HG03135 (cell line): ENCODE measurements around the gene EFCAB8.
"Not testable (repeated sequence)": the region's sequence is repeated elsewhere in the genome, so short reads cannot be mapped to it uniquely, and the experiment has no call there.

ENCODE experiments used
- ATAC-seq: cut with Tn5 transposase; IDR thresholded peaks from one replicate; pipeline ENCODE4 v1.9.1; 2021; ENCODE audit warnings: mild to moderate bottlenecking, moderate library complexity; ENCODE audit not compliant: unreplicated experiment

Gene EFCAB8

GRCh38 chr20:32969356-32970114, 110.8 kb downstream of the EFCAB8 start:
- ATAC-seq = no peak

- no peak for ATAC-seq
Observed at GRCh38 chr20:32970115-32970972, 111.6 kb downstream of the EFCAB8 start.

- no peak for ATAC-seq
Observed at GRCh38 chr20:32970973-32971300, 112.2 kb downstream of the EFCAB8 start.

- peak; percentile 19 for ATAC-seq
Observed at GRCh38 chr20:32971703-32972161, 113.0 kb downstream of the EFCAB8 start.

GRCh38 chr20:32972181-32973076, 113.7 kb downstream of the EFCAB8 start:
- ATAC-seq = peak; percentile 86

GRCh38 chr20:32973077-32973717, 114.5 kb downstream of the EFCAB8 start:
- no peak for ATAC-seq

GRCh38 chr20:32974204-32975064, 115.7 kb downstream of the EFCAB8 start:
- not testable (repeated sequence) for ATAC-seq

GRCh38 chr20:32975121-32975520, 116.4 kb downstream of the EFCAB8 start:
- ATAC-seq = not testable (repeated sequence)

- no peak for ATAC-seq
Observed at GRCh38 chr20:32975698-32976674, 117.3 kb downstream of the EFCAB8 start.

GRCh38 chr20:32976746-32977145, 118.0 kb downstream of the EFCAB8 start:
- ATAC-seq = no peak

GRCh38 chr20:32977281-32978008, 118.7 kb downstream of the EFCAB8 start:
- ATAC-seq = no peak

- no peak for ATAC-seq
Observed at GRCh38 chr20:32978009-32978335, 119.2 kb downstream of the EFCAB8 start.

- ATAC-seq = no peak
Observed at GRCh38 chr20:32979201-32979998, 120.7 kb downstream of the EFCAB8 start.

GRCh38 chr20:32980131-32980941, 121.6 kb downstream of the EFCAB8 start:
- no peak for ATAC-seq

GRCh38 chr20:32980990-32981389, 122.3 kb downstream of the EFCAB8 start:
- no peak for ATAC-seq
